NCI-H510A treated with DMSO at 0.1 percent for 48 hours (cell line): Measurements from ENCODE around the gene MTFR1L.
A peak's percentile ranks its signal among the peaks of the same experiment; 100 is the strongest.
"Not testable (repeated sequence)": the region's sequence is repeated elsewhere in the genome, so short reads cannot be mapped to it uniquely, and the experiment has no call there.

Experiments
- DNase-seq: peaks from one replicate; lab custom pipeline; 2025; lab: John Stamatoyannopoulos, UW

MTFR1L gene

GRCh38 chr1:25825605-25826004 lies 5.9 kb downstream of the MTFR1L start:
- DNase-seq, result no peak

GRCh38 chr1:25826571-25826970 lies 6.8 kb downstream of the MTFR1L start:
- no peak for DNase-seq

- DNase-seq, result no peak
Observed at GRCh38 chr1:25828491-25828890, 8.7 kb downstream of the MTFR1L start.

DNA sequence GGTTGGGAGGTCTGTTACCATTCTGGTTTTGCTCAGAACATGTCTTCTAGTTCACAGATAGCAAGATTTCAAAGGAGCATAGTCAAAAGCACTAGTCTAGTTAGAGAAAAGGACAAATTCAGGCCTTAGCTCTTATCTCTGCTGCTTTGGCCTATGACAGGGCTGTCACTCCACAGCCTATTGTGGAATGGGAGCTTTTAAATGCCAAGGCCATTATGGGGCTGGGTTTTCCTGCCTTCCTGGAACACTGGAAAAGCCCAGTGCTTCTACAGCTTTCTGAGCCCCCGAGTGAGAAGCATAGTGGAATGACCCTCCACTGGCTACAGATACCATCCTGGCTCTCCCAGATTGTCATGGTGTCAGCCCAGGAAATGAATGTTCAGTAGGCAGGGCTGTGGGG lies 9.3 kb downstream of the MTFR1L start:
- no peak for DNase-seq

DNA sequence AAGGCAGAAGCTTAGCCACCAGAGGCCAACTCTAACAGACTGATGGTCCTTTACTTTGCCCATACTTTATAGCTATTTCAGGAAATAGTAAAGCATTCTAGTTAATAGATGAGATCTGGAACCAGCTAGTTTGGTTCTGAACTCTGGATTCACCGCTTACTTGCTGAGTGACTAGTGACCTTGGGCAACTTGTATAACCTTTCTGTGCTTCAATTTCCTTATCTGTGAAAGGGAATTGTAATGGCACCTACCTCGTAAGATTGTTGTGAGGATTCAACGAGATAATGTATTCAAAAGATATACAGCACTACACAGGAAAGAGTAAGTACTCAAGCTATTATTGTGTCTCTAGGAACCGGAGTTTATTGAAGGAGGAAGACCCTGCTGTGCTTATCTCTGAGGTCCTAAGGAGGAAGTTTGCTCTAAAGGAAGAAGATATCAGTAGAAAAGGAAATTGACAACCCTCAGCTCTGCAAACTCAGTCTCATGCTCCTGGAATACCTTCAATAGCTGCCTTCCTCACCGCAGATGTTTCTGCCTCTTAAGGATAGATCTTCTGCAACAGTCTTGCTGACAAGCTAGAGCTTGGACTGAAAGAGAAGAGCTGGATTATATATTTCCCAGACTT lies 11.9 kb downstream of the MTFR1L start:
- DNase-seq, result no peak

- no peak for DNase-seq
Observed at GRCh38 chr1:25832336-25833037, 12.7 kb downstream of the MTFR1L start.

DNA sequence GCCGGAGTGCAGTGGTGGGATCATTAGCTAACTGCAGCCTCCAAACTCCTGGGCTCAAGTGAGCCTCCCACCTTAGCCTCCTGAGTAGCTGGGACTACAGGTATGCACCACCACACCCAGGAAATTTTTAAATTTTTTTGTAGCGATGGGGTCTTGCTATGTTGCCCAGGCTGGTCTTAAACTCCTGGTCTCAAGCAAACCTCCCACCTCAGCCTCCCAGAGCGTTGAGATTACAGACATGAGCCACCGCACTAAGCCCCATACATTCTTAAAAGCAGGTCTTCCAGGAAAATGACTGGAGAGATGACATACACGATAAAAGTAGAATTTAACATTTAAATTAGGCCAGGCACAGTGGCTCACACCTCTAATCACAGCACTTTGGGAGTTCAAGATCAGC lies 13.4 kb downstream of the MTFR1L start:
- DNase-seq, result no peak

GRCh38 chr1:25834894-25835293 lies 15.1 kb downstream of the MTFR1L start:
- no peak for DNase-seq

- no peak for DNase-seq
Observed at GRCh38 chr1:25836695-25837094, 16.9 kb downstream of the MTFR1L start.

DNA sequence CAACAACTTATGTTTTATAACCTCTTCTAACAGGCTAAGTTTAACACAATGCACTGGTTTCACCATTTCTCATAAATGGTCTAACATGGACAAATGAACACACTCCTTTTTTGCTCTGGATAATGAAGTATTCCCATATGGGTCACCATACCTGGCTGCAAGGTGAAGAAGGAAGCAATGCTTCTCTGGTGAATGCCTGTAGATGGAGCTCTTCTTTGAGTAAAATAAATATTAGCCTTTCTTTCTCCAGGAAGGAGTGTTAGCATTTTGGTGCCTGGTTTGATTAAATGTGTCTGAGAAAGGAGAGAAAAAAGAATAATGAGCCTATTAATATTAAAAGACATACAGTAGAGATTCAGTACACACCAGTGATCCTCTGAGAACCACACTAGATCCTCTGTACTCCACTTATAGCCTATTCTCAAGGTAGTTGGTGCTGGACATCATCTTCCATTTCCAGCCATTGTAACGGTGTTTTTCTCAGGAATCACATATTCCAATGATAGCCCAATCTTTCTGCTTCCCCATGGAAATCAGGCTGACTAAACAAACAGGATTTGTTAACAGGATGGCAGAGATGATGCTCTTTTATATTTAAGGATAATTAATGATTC lies 17.6 kb downstream of the MTFR1L start:
- DNase-seq, result peak; percentile 44

GRCh38 chr1:25839808-25840207 lies 20.1 kb downstream of the MTFR1L start:
- not testable (repeated sequence) for DNase-seq

DNA sequence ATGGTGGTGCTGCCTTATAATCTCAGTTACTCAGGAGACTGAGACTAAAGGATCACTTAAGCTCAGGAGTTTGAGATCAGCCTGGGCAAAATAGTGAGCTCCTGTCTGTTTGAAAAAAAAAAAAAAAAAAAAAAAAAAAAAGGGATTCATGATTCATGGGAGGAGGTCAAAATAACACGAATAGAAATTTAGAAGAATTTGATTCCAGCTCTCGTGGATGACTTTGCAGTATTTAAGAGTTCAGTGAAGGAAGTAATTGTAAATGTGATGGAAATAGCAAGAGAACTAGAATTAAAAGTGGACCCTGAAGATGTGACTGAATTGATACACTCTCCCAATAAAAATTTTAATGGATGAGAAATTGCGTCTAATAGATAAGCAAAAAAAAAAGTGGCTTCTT lies 23.7 kb downstream of the MTFR1L start:
- no peak for DNase-seq

GRCh38 chr1:25844536-25845337 lies 25.0 kb downstream of the MTFR1L start:
- no peak for DNase-seq

DNA sequence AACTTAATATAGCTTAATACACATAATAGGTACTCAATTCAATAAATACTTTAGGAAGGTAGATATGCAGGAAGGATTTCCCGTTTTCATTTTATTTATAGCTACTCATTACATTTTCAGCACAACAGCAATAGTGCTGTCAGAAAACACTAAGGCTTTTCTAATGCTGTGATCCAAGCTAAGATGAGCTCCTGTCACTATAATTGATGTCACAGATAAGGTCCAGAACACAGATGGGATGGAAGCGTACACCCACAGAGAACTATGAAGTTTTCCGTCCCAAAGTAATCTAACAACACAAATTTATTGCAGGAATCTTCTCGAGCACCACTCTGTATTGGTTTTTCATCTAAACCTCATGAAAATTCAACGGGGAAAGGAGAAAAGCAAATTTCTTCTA lies 25.9 kb downstream of the MTFR1L start:
- no peak for DNase-seq

- no peak for DNase-seq
Observed at GRCh38 chr1:25847929-25848328, 28.2 kb downstream of the MTFR1L start.

- no peak for DNase-seq
Observed at GRCh38 chr1:25848531-25848930, 28.8 kb downstream of the MTFR1L start.

GRCh38 chr1:25854554-25854953 lies 34.8 kb downstream of the MTFR1L start:
- peak; percentile 3 for DNase-seq

- no peak for DNase-seq
Observed at GRCh38 chr1:25856856-25857255, 37.1 kb downstream of the MTFR1L start.

DNA sequence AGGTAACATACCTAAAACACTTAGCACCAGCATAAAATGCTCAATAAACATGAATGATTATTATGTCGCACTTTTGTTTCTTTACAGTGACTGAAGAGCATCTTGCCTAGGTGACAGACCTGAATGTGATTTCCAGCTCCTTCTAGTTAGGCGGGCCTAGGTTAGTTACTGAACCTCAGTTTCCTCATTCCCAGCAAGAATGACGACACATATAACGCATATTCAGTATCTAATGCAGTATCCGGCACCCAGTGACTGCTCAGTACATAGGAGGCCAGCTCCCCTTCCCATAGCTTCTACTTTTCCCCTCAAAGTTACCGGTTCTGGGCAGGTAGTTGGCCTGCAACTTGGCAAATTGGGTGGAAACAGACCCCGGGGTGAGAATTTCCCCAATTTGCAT lies 38.7 kb downstream of the MTFR1L start:
- DNase-seq, result peak; percentile 4

DNA sequence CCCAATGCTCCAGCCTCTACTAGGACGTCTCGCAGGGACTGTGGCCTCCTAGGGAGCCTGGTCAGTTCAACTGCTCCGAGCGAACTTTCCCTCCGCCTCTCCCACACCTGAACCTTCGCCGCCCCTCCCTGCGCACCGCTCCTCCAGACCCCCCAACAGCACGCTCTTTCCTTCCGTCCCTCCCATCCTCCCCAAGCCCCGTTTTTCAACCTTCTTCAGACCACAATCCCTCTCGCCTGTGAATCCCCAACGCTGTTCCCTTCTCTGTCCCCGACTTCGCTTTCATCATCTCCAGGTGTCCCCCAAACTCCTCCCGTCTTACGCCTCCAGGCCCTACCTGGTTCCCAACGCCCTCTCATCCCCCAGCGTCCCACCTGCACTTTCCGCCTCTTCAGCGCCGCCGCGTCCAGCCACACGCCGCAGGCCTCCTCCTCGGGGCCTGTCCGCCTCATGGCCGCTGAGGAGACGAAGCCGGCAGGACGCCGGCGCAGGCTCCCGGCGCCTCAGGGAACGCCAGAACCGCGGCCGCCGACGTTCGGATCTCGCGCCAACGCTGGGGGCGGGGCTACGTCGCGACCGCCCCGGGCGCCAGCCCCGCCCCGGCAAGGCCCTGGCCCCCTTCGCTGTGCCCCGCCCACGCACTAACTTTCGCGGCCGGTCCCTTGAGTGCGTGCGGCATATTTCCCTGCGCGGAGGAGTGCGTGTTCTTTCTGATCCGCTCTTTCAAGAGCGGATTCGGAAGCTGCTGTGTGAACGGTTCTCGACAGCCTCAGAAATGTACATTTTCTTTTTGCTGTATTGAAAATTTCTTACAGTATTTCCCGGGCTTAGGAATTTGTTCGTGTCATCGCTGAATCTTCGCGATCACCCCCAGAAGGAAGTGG lies 39.4 kb downstream of the MTFR1L start, which contains the start of gene AUNIP:
Gene AUNIP (minus strand): TSS at position 552 of the 884 bp plus-strand sequence. CDS start 100 bp downstream, at position 452.
- DNase-seq, result peak; percentile 86
